Activated CD4-positive, CD25-positive, alpha-beta regulatory T cell treated with anti-CD3 and anti-CD28 coated beads, Interleukin-2, amount 50 U/mL, for 16 hours (primary cell): ENCODE data around the gene PALM3.
A peak's percentile ranks its signal among the peaks of the same experiment; 100 is the strongest.
"Not testable (repeated sequence)": the region's sequence is repeated elsewhere in the genome, so short reads cannot be mapped to it uniquely, and the experiment has no call there.

Experiments used
- DNase-seq: peaks from one replicate; pipeline ENCODE4 v3.0.0-alpha.2; 2020; ENCODE audit warnings: low read depth, low spot score

PALM3 gene

GRCh38 chr19:14030997-14031718, 30.7 kb downstream of the PALM3 start:
- peak; percentile 64 for DNase-seq

GRCh38 chr19:14028901-14029300, 33.0 kb downstream of the PALM3 start:
- DNase-seq = no peak

DNA sequence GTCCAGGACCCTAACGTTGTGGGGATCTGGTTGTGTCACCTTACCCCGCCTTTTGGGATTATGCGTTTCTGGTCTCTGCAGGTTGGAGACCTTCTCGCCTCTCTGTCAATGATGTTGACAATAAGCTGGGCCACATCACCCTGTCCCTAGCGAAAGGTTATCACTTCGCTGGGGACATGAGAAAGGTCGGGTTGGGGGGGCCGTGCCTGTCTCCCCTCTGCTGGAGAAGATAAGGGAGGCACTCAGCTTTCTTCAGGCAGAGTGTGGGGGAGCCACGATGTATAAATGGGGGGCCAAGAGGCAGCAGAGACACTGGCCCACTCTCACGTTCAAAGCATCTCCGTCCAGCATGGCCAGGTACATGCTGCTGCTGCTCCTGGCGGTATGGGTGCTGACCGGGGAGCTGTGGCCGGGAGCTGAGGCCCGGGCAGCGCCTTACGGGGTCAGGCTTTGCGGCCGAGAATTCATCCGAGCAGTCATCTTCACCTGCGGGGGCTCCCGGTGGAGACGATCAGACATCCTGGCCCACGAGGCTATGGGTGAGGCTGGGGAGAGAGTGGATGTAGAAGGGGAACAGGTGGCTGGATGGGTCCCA, 33.9 kb downstream of the PALM3 start, which contains the start of gene RLN3:
Gene RLN3 (plus strand): TSS at position 293 of the 595 bp plus-strand sequence. CDS start 57 bp downstream, at position 350.
- DNase-seq = no peak

DNA sequence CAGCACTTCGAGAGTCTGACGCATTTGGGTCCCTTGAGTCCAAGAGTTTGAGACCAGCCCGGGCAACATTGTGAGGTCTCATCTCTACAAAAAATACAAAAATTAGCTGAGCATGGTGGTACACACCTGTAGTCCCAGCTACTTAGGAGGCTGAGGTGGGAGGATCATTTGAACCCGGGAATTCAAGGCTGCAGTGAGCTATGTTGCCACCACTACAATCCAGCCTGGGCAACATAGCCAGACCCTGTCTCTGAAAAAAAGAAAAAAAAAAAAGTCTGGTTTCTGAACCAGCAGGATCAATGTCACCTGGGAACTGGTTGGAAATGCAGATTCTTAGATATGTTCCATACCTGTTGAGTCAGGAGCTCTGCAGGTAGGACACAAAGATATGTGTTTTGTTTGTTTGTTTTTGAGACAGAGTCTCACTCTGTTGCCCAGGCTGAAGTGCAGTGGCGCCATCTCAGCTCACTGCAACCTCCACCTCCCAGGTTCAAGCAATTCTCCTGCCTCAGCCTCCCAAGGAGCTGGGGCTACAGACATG, 35.2 kb downstream of the PALM3 start:
- not testable (repeated sequence) for DNase-seq

DNA sequence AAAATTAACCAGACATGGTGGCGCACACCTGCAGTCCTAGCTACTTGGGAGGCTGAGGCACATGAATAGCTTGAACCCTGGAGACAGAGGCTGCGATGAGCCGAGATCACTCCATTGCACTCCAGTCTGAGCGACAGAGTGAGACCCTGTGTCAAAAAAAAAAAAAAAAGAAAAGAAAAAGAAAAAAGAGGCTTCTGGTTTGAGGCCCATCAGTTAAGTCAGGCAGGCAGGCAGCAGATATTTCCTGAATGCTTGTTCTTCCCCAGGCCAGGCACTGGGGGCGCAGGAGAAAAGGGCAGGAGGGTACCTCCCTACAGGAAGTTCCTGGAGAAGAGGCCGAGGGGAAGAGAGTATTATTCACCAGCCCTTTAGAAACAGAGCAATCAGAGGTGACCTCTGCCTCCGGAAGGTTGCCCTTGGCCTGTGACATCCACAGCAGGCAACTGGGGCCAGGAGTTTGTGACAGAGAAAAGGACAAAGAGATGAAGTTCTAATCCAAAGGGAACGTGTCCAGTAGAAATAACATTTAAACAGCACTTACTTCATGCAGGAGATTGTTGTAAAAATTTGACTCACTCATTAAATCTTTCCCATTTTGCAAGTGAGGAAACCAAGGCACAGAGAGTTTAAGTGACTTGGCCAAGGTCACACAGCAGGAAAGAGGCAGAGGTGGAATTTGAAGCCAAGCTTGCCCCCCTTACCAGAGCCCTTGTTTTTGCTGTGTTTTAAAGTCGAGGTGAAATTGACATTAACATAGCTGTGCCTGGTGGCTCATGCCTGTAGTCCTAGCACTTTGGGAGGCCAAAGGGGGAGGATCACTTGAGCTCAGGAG, 38.3 kb downstream of the PALM3 start:
- no peak for DNase-seq

- no peak for DNase-seq
These were observed 39.4 kb downstream of the PALM3 start for GRCh38 chr19:14022469-14022868.

- DNase-seq = no peak
These were observed 40.4 kb downstream of the PALM3 start for GRCh38 chr19:14021474-14021873.

- not testable (repeated sequence) for DNase-seq
These were observed 42.1 kb downstream of the PALM3 start for GRCh38 chr19:14019739-14020138.

DNA sequence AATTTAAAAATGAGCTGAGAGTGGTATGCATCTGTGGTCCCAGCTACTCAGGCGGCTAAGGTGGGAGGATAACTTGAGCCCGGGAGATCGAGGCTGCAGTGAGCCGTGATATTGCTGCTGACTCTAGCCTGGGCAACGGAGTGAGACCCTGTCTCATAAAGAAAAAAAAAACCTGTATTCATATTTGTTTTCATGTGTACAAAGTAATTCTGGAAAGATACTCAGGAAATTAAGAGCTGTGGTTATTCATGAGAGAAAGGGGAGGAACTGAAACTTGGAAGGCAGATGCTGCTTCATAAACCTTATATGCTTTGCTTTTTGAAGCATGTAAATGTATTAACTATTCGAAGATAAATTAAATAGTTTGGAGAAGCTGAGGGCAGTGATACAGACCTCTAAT, 42.8 kb downstream of the PALM3 start:
- DNase-seq = no peak

- no peak for DNase-seq
These were observed 46.3 kb downstream of the PALM3 start for GRCh38 chr19:14015524-14016035.

DNA sequence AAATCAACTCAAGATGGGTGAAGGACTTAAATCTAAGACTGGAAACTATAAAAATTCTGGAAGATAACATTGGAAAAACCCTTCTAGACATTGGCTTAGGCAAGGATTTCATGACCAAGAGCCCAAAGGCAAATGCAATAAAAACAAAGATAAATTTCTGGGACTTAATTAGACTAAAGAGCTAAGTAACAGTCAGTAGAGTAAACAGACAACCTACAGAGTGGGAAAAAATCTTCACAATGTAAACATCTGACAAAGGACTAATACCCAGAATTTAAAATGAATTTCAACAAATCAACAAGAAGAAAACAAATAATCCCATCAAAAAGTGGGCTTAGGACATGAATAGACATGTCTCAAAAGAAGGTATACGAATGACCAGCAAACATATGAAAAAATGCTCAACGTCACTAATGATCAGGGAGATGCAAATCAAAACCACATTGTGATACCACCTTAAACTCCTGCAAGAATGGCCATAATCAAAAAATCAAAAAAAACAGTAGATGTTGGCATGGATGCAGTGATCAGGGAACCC, 49.4 kb downstream of the PALM3 start:
- DNase-seq = no peak

DNA sequence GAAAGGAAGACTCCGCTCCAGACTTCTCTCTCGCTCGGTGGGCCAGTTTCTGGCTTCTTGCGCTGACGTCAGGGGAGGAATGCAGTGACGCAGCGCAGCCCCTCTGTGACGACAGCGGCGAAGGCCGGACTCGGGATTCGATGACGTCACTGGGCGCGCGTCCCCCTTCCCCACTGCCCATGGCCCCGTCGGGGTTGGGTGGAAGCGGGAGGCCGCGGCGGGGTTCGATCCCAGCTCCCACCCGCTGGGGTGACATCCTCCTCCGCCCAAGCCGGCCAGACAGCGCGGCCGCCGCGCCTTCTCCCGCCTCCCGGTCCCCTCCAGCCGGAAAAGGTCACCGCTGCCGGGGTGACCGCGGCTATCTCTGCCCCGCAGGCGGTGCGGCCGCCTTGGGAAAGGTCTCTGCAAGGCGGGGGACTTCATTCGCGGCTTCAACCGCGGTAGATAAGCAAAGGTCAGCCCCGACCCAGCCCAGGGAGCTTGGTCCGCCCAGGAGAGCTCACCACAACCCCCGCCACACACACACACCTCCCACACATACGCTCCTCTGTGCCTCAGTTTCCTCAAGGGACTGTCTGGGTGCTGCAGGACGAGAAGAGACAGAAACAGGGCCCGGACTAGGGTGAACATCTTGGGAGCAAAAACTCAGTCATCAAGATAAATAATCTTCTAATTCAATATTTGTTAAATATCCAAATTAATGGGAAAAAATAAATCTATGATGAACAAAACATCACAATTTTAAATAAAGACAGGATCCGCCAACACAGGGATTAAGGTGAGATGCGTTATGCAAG, 54.9 kb downstream of the PALM3 start:
- no peak for DNase-seq

DNA sequence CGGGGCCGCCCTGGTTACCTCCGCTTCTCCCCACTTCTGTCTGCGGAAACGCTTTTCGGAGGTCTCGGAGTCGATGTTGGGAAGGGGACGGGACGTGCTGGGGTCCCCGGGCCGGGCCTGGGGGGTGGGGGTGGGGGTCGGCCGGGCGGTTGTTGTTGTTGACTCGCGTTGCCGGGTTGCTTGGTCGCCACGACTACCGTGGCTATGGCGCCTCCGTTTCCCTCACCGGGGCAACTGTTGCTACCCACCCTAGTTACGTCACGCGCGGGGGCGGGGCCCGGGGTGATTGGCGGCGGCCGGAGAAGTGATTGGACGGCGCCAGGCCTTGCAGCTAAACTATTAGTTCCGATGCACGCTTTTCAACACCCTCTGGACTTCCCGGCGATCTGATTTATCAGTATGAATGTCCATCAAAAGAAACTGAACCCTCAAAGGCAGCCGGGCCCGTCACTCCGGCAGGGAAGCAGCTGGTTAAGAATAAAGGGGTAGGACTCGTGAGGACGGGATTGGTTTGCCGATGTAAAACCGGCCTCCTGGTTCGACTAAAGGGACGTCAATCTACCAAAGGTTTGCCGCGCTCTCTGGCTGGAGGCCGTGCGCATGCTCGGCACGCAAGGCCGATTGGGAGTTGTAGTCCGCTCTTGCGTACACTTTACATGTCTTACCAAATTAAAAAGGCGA, 55.7 kb downstream of the PALM3 start, which contains the start of gene RFX1:
Gene RFX1 (minus strand): TSS at position 236 of the 681 bp plus-strand sequence. CDS start 12,477 bp downstream, outside the sequence.
- DNase-seq = peak; percentile 100

GRCh38 chr19:14005349-14006084, 56.4 kb downstream of the PALM3 start:
- peak; percentile 80 for DNase-seq

- no peak for DNase-seq
These were observed 57.1 kb downstream of the PALM3 start for GRCh38 chr19:14004619-14005348.
